Ectodermal cell (in vitro differentiated cells): ENCODE data around the gene HPN.
"Not testable (repeated sequence)": the region's sequence is repeated elsewhere in the genome, so short reads cannot be mapped to it uniquely, and the experiment has no call there.

Source experiments
- H3K27ac ChIP-seq: 2 replicates; pipeline ENCODE4 v1.7.0; 2013; ENCODE audit warnings: mild to moderate bottlenecking, low read depth, low read length; ENCODE audit not compliant: insufficient read depth, poor library complexity, severe bottlenecking
- H3K27me3 ChIP-seq: 2 replicates; pipeline ENCODE4 v1.7.0; 2013; ENCODE audit warnings: mild to moderate bottlenecking, low read length; ENCODE audit not compliant: insufficient read depth, control insufficient read depth, poor library complexity, severe bottlenecking
- H3K36me3 ChIP-seq: one replicate; pipeline ENCODE4 v1.7.0; 2013; ENCODE audit warnings: low read length; ENCODE audit not compliant: control insufficient read depth, insufficient read depth
- H3K4me1 ChIP-seq: one replicate; pipeline ENCODE4 v1.7.0; 2013; ENCODE audit warnings: low read length; ENCODE audit not compliant: control insufficient read depth, insufficient read depth
- H3K4me3 ChIP-seq: 2 replicates; pipeline ENCODE4 v1.7.0; 2013; ENCODE audit warnings: low read depth, low read length, control low read depth; ENCODE audit not compliant: insufficient read depth
- H3K9me3 ChIP-seq: 2 replicates; pipeline ENCODE4 v1.7.0; 2013; ENCODE audit warnings: mild to moderate bottlenecking, low read length, moderate library complexity; ENCODE audit not compliant: control insufficient read depth
- WGBS, 2 experiments: methylation state at CpG; one replicate each; pipeline ENCODE4 v1.1.7; 2013; ENCODE audit warnings: missing lambda C conversion rate in 2 of 2; 5-methylcytosine and 5-hydroxymethylcytosine counted together

Gene HPN

DNA sequence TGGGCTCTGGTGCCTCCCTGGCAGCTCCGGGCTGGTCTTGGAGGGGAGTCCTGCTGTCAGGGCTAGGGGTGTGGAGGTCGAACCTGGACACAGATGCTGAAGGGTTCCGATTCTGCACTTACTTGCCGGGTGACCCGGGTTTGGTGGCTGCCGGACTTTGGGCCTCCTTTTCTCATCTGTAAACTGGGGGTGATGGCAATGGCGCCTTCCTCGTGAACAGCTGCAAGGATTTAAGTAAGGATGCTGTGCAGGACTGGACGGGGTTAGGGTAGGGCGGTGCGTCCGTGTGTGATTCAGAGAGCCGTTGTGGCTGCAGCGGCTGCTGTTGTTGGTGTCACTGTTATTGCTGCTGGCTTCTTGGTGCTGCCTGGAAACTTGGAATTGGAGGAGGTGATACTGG is 2.4 kb downstream of the HPN start:
- Histone ChIP-seq H3K4me1 (peaks cover 19% of the 10 kb centered on the region), H3K27me3 (no peaks in the 10 kb centered on the region), H3K9me3 (no peaks in the 10 kb centered on the region), H3K27ac (no peak overlapping the region), H3K36me3 (no peaks in the 10 kb centered on the region), H3K4me3 (no peak overlapping the region)
- 85 to 92% methylated on average over 14 of the region's 14 CpGs for WGBS, 2 experiments

GRCh38 chr19:35044317-35045117 is 3.0 kb downstream of the HPN start:
- Histone ChIP-seq H3K9me3 (no peaks in the 10 kb centered on the region), H3K27ac (no peak overlapping the region)
- 65 to 68% methylated on average over 9 of the region's 9 CpGs for WGBS, 2 experiments

GRCh38 chr19:35045667-35046300 is 4.3 kb downstream of the HPN start:
- Histone ChIP-seq H3K4me3 (no peak overlapping the region), H3K27ac (no peak overlapping the region), H3K9me3 (no peaks in the 10 kb centered on the region), H3K27me3 (no peaks in the 10 kb centered on the region), H3K36me3 (no peaks in the 10 kb centered on the region), H3K4me1 (peaks cover 7% of the 10 kb centered on the region)
- WGBS, 2 experiments = 73 to 74% methylated on average over 10 of the region's 10 CpGs

More at GRCh38 chr19:35044317-35045117, 3.0 kb downstream of the HPN start:
- Histone ChIP-seq H3K27me3 (no peaks in the 10 kb centered on the region), H3K4me3 (no peak overlapping the region), H3K4me1 (peaks cover 19% of the 10 kb centered on the region), H3K36me3 (no peaks in the 10 kb centered on the region)

- 96 to 97% methylated on average over 4 to 5 of the region's 5 CpGs for WGBS, 2 experiments
- Histone ChIP-seq H3K27ac (no peak overlapping the region), H3K27me3 (no peaks in the 10 kb centered on the region), H3K4me1 (peaks cover under 1% of the 10 kb centered on the region), H3K36me3 (no peaks in the 10 kb centered on the region), H3K4me3 (no peak overlapping the region), H3K9me3 (no peaks in the 10 kb centered on the region)
These were observed 4.9 kb downstream of the HPN start for GRCh38 chr19:35046461-35046860.

DNA sequence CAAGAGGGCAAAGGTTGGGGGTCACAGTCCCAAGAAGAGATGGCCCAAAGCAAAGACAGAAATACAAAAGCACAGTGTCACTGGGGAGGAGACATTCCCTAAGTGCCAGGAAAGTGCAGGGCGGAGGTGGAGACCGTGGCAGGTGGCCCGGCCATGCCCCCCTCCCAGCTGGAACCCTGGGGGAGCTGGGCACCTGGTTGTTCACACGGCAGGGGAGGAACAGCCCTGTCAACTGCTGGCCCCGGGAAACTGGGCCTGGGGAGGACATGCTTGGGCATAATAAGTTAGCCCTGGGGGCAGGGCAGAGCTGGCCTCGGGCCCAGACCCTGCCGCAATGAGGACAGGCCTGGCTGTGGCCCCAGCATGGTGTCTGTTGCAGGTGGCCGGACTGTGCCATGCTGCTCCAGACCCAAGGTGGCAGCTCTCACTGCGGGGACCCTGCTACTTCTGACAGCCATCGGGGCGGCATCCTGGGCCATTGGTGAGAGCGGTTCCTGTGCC is 7.4 kb downstream of the HPN start:
- Histone ChIP-seq H3K27me3 (no peaks in the 10 kb centered on the region), H3K36me3 (no peaks in the 10 kb centered on the region), H3K9me3 (no peaks in the 10 kb centered on the region), H3K27ac (no peak overlapping the region), H3K4me3 (no peak overlapping the region), H3K4me1 (no peaks in the 10 kb centered on the region)
- WGBS, 2 experiments = 68 to 74% methylated on average over 12 of the region's 12 CpGs

DNA sequence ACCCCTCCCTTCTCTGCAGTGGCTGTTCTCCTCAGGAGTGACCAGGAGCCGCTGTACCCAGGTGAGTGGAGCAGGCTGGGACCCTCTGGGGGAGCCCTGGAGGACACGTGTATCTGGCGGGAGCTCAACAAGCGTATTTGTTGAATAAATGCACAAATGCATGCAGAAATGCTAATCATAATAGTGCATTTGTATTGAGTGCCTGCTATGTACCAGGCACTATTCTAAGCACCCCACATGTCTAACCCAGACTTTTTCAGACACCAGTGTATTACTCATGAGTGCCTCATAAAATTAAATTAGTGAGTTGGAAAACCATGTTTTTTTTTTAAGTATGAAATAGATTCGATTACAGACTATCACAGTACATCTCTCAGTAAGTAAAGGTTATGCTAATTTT is 7.9 kb downstream of the HPN start:
- Histone ChIP-seq H3K27me3 (no peaks in the 10 kb centered on the region), H3K4me3 (no peak overlapping the region), H3K36me3 (no peaks in the 10 kb centered on the region), H3K4me1 (no peaks in the 10 kb centered on the region), H3K9me3 (no peaks in the 10 kb centered on the region), H3K27ac (no peak overlapping the region)
- WGBS, 2 experiments = 89 to 91% methylated on average over 5 of the region's 5 CpGs

DNA sequence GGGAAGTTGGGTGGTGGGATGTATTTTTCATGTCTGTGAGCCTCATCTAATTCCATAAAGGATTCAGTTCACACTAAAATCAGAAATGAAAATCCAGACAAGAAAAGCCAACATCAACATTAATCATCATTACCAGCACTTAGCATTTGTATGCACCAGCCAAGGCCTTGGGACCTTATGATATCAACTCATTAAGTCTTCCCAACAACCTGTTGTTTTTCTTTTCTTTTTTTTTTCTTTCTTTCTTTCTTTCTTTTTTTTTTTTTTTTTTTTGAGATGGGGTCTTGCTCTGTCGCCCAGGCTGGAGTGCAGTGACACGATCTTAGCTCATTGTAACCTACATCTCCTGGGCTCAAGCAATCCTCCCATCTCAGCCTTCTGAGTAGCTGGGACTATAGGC is 9.1 kb downstream of the HPN start:
- WGBS, 2 experiments = 98 to 100% methylated on average over 2 of the region's 2 CpGs
- H3K36me3 ChIP-seq, H3K27ac ChIP-seq, H3K9me3 ChIP-seq, H3K4me1 ChIP-seq, H3K27me3 ChIP-seq, H3K4me3 ChIP-seq: not testable (repeated sequence)

GRCh38 chr19:35051268-35051667 is 9.7 kb downstream of the HPN start:
- H3K4me3 ChIP-seq = not testable (repeated sequence)
- WGBS, 2 experiments = 88 to 96% methylated on average over 4 of the region's 4 CpGs

GRCh38 chr19:35051796-35052195 is 10.3 kb downstream of the HPN start:
- Histone ChIP-seq H3K27me3 (no peaks in the 10 kb centered on the region), H3K9me3 (no peaks in the 10 kb centered on the region), H3K4me1 (no peaks in the 10 kb centered on the region), H3K27ac (no peak overlapping the region), H3K4me3 (no peak overlapping the region), H3K36me3 (no peaks in the 10 kb centered on the region)
- WGBS, 2 experiments = 94 to 95% methylated on average over 5 of the region's 5 CpGs

More at GRCh38 chr19:35051268-35051667, 9.7 kb downstream of the HPN start:
- H3K27me3 ChIP-seq, H3K36me3 ChIP-seq, H3K4me1 ChIP-seq, H3K9me3 ChIP-seq, H3K27ac ChIP-seq: not testable (repeated sequence)

GRCh38 chr19:35052599-35053190 is 11.2 kb downstream of the HPN start:
- WGBS, 2 experiments = 75 to 85% methylated on average over 8 of the region's 8 CpGs
- Histone ChIP-seq H3K4me1 (no peaks in the 10 kb centered on the region), H3K4me3 (no peak overlapping the region), H3K27me3 (no peaks in the 10 kb centered on the region), H3K36me3 (no peaks in the 10 kb centered on the region), H3K9me3 (no peaks in the 10 kb centered on the region), H3K27ac (no peak overlapping the region)
